GM12874 (cell line): ENCODE results near the gene ALDH1A2.

ENCODE experiments used
- CTCF ChIP-seq: IDR thresholded peaks from 2 replicates; pipeline ENCODE4 v1.5.1; 2011; ENCODE audit warnings: low read depth, mild to moderate bottlenecking, control low read depth, low read length, moderate library complexity; ENCODE audit not compliant: insufficient read depth

The ALDH1A2 gene

DNA sequence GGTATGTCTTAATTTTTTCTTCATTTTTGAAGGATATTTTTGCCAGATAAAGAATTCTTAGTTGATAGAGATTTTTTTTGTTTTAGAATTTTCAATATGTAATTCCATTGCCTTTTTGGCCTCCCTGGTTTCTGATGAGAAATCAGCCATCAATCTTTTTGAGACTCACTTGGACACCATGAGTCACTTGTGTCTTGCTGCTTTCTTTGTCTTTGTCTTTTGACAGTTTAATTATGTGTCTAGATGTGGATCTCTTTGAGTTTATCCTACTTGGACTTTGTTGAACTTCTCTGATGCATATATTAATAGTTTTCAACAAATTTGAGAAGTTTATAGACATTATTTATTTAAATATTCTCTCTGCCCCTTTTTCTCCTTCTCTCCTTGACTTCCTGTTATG is 38.0 kb upstream of the ALDH1A2 start:
- TF ChIP-seq CTCF: no peak

DNA sequence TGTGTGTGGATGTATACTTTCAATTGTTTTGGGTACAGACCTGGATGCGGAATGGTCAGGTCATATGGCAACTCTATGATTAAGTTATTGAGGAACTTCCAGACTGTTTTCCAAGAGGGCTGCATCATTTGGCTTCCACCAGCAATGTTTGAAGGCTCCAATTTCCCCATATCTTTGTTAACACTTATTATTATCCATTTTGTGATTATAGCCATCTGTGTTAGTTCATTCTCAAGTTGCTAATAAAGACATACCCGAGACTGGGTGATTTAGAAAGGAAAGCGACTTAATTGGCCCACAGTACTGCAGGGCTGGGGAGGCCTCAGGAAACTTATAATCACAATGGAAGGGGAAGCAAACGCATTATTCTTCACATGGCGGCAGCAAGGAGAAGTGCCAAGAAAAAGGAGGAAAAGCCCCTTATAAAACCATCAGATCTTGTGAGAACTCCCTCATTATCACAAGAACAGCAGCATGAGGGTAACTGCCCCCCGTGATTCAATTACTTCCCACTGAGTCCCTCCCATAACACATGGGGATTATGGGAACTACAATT is 31.1 kb upstream of the ALDH1A2 start:
- no peak for TF ChIP-seq CTCF

GRCh38 chr15:58095415-58095814 is 29.9 kb upstream of the ALDH1A2 start:
- no peak for TF ChIP-seq CTCF

- TF ChIP-seq CTCF: no peak
These were observed 22.4 kb upstream of the ALDH1A2 start for GRCh38 chr15:58087871-58088270.

GRCh38 chr15:58086491-58086890 is 21.0 kb upstream of the ALDH1A2 start:
- no peak for TF ChIP-seq CTCF

DNA sequence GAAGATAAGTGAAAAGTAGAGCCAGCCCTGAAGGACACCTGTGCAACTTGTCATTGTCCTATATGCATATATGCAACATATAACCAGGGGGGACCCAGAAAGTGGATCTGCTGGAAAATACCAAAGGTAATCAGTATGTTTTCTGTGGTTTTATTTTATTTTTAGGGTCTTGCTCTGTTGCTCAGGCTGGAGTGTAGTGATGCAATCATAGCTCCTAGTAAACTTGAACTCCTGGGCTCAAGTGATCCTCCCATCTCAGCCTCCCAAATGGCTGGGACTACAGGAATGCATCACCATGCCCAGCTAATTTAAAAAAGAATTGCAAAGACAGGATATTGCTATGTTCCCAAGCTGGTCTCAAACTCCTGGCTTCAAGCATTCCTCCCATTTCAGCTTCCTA is 18.0 kb upstream of the ALDH1A2 start:
- TF ChIP-seq CTCF: no peak

GRCh38 chr15:58081891-58082290 is 16.4 kb upstream of the ALDH1A2 start:
- no peak for TF ChIP-seq CTCF
